Activated T-cell treated with anti-CD3 and anti-CD28 coated beads for 4 hours (primary cell): ENCODE data around the gene ADAMTS14.

Experiments used
- DNase-seq: peaks from one replicate; pipeline ENCODE4 v3.0.0-alpha.2; 2020

Gene ADAMTS14

GRCh38 chr10:70676511-70676910 lies 4.2 kb downstream of the ADAMTS14 start:
- DNase-seq = no peak

GRCh38 chr10:70677016-70677415 lies 4.7 kb downstream of the ADAMTS14 start:
- DNase-seq = no peak

- DNase-seq = no peak
These were observed 5.4 kb downstream of the ADAMTS14 start for GRCh38 chr10:70677620-70678249.

- no peak for DNase-seq
These were observed 5.9 kb downstream of the ADAMTS14 start for GRCh38 chr10:70678250-70678635.

GRCh38 chr10:70678757-70679489 lies 6.6 kb downstream of the ADAMTS14 start:
- DNase-seq = no peak

GRCh38 chr10:70679498-70679897 lies 7.2 kb downstream of the ADAMTS14 start:
- DNase-seq = no peak

GRCh38 chr10:70680899-70681730 lies 8.8 kb downstream of the ADAMTS14 start:
- DNase-seq = no peak

- DNase-seq = no peak
These were observed 9.4 kb downstream of the ADAMTS14 start for GRCh38 chr10:70681731-70682005.

- peak; percentile 7 for DNase-seq
These were observed 10.8 kb downstream of the ADAMTS14 start for GRCh38 chr10:70682920-70683600.

- DNase-seq = no peak
These were observed 11.3 kb downstream of the ADAMTS14 start for GRCh38 chr10:70683601-70683934.

GRCh38 chr10:70683940-70684339 lies 11.6 kb downstream of the ADAMTS14 start:
- no peak for DNase-seq

GRCh38 chr10:70684374-70684773 lies 12.1 kb downstream of the ADAMTS14 start:
- no peak for DNase-seq

- no peak for DNase-seq
These were observed 12.6 kb downstream of the ADAMTS14 start for GRCh38 chr10:70684839-70685454.

GRCh38 chr10:70685455-70685911 lies 13.2 kb downstream of the ADAMTS14 start:
- DNase-seq = no peak

GRCh38 chr10:70688828-70689227 lies 16.5 kb downstream of the ADAMTS14 start:
- no peak for DNase-seq

GRCh38 chr10:70689661-70690060 lies 17.4 kb downstream of the ADAMTS14 start:
- DNase-seq = no peak

GRCh38 chr10:70690589-70690988 lies 18.3 kb downstream of the ADAMTS14 start:
- DNase-seq = no peak

- no peak for DNase-seq
These were observed 19.3 kb downstream of the ADAMTS14 start for GRCh38 chr10:70691611-70692010.

- no peak for DNase-seq
These were observed 19.8 kb downstream of the ADAMTS14 start for GRCh38 chr10:70692043-70692603.

- no peak for DNase-seq
These were observed 21.5 kb downstream of the ADAMTS14 start for GRCh38 chr10:70693619-70694335.

- no peak for DNase-seq
These were observed 22.3 kb downstream of the ADAMTS14 start for GRCh38 chr10:70694418-70695141.
